HG02763 (cell line): ENCODE results near the gene SP4.
"Not testable (repeated sequence)": the region's sequence is repeated elsewhere in the genome, so short reads cannot be mapped to it uniquely, and the experiment has no call there.

Experiments used
- ATAC-seq: cut with Tn5 transposase; IDR thresholded peaks from one replicate; pipeline ENCODE4 v1.9.1; 2021; ENCODE audit warnings: mild to moderate bottlenecking, moderate library complexity; ENCODE audit not compliant: unreplicated experiment

The SP4 gene

GRCh38 chr7:21524680-21525079, 96.8 kb downstream of the SP4 start:
- no peak for ATAC-seq

GRCh38 chr7:21526007-21526406, 98.1 kb downstream of the SP4 start:
- no peak for ATAC-seq

- no peak for ATAC-seq
Measured at GRCh38 chr7:21526448-21526847, 98.6 kb downstream of the SP4 start.

DNA sequence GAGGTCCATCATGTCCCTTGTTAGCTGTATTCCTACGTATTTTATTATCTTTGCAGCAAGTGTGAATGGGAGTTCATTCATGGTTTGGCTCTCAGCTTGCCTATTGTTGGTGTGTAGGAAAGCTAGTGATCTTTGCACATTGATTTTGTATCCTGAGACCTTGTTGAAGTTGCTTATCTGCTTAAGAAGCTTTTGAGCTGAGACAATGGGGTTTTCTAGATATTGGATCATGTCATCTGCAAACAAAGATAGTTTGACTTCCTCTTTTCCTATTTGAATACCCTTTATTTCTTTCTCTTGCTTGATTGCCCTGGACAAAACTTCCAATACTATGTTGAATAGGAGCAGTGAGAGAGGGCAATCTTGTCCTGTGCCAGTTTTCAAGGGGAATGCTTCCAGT, 104.6 kb downstream of the SP4 start:
- not testable (repeated sequence) for ATAC-seq

DNA sequence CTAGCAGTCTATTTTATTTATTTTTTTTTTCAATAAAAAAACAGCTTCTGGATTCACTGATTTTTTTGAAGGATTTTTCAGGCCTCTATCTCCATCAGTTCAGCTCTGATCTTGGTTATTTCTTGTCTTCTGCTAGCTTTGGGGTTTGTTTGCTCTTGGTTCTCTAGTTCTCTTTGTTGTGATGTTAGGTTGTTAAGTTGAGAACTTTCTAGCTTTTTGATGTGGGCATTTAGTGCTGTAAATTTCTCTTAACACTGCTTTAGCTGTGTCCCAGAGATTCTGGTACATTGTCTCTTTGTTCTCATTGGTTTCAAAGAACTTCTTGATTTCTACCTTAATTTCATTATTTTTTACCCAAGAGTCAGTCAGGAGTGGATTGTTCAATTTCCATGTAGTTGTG, 105.8 kb downstream of the SP4 start:
- not testable (repeated sequence) for ATAC-seq

- ATAC-seq: not testable (repeated sequence)
Measured at GRCh38 chr7:21536445-21537118, 108.7 kb downstream of the SP4 start.

DNA sequence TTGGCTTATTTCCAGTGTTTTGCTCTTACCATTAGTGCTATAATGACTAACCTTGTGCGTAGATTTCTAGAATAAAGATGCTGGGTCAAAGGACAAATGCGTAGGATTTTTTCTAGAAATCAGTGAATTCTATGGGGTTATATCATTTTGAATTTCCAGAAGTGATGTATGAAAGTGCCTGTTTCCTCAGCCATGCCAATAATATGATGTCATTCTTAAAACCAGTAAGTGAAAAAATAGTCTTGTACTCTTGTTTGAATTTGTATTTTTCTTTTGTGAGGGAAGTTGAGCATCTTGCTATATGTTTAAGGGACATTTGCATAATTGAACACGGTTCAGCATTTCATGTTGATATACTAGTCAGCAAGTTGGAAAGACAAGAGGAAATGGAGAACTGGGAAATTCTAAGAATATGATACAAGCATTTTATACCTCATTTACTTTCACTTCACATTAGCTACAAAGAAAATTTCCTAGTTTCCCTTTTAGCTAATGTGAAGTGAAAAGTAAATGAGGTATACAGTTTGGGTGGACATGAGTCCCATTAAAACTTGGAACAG, 111.1 kb downstream of the SP4 start:
- ATAC-seq: no peak

DNA sequence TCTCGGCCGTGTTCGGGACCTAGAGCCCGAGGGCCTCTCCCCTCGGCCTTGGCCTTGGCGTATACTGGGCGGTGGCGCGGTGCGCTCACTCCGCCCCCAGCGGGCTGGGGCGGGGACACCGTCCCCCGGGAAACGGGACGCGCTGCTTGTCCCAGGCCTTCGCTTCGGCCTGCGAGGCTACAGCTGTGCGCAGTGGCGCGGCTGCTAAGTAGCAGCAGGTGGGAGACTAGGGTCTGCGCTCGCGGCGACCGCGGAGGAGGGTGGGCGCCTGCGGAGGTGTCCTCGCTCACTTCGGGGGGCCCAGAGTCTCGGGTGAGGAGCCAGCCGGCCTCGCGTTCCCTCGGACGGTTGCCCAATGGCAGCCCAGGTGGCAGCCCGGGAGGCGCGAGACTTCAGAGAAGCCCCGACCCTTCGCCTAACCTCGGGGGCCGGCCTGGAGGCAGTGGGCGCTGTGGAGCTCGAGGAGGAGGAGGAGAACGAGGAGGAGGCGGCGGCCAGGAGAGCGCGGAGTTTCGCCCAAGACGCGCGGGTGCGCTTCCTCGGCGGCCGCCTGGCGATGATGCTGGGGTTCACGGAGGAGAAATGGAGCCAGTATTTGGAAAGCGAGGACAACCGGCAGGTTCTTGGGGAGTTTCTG, 115.1 kb downstream of the SP4 start, which contains the start of gene DNAH11:
Gene DNAH11, plus strand, starts transcription at position 149 of the 637 bp plus-strand sequence. Its CDS starts 207 bp downstream, at position 356.
- ATAC-seq: no peak

GRCh38 chr7:21543528-21544302, 115.8 kb downstream of the SP4 start:
- no peak for ATAC-seq

GRCh38 chr7:21544303-21544656, 116.4 kb downstream of the SP4 start:
- ATAC-seq: no peak

- ATAC-seq: no peak
Measured at GRCh38 chr7:21544715-21545114, 116.8 kb downstream of the SP4 start.

DNA sequence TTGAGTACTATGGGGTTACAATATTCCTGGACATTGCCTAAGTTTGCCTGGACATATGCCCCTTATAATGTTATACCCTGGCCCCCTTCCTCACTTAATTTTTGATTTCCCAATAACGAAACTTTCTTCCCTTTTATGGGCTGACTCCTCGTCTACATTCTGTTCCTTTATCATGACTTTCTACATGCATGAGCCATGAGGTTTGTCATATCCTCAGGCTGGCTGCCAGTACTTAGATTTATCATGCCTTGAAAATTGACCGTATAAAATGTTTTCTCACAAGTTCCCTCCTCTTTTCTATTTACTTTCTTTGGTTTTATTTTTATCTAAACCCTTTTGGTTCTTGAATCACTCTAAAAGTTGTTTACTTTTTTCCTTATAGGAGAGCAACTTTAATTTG, 119.6 kb downstream of the SP4 start:
- ATAC-seq: no peak

DNA sequence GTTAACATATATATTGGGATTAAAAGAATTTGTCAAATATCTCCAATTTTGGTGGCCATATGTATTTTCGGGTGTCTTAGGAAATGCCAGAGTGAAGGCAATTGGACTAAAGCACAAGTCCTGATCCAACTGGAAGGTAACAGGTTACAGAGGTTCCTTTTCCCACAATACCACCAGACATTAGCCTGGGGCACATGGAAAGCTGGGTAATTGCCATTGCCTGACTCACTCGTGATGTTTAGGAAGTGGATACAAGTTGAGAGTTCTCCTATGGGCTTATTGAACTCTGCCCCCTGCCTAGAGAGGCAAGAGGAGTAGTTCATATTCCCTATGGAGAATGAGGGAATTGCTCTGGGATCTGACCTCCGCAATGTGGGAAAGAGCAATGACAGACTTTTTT, 120.6 kb downstream of the SP4 start:
- no peak for ATAC-seq

DNA sequence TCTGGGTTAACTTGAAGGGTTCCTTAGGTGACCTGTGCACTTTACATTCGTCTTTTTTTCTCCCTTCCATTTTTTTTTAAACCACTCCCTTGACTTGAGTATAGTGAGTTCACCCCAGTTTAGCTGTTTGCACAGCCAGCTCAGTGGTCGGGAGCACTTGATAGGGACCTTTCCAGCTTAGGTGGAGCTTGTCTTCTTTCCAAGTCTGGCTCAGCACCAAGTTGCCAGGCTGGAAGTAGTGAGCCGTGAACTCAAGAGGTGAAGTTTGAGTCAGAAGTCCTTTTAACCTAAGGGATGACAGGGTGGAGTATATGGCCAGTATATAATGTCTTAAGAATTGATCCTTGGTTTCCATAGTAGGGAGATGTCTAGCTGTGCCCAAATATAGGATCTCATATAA, 122.2 kb downstream of the SP4 start:
- no peak for ATAC-seq

GRCh38 chr7:21550821-21551531, 123.1 kb downstream of the SP4 start:
- no peak for ATAC-seq

- ATAC-seq: no peak
Measured at GRCh38 chr7:21562385-21562784, 134.5 kb downstream of the SP4 start.
